Testis (tissue), 2 donors: ENCODE measurements around the gene MROH9.

Experiments used
- CTCF ChIP-seq, 3 experiments: fragments of 450-650 bp in 2 of 3; fragments of 200-600 bp in 1 of 3; sonication (generic) in 1 of 3; IDR thresholded peaks; one replicate each; pipeline ENCODE4 v1.5.1; 2016 to 2019; ENCODE audit warnings: antibody characterized with exemption in 3 of 3, mild to moderate bottlenecking in 2 of 3, moderate library complexity in 1 of 3
- POLR2A ChIP-seq: fragments of 450-650 bp; IDR thresholded peaks from one replicate; pipeline ENCODE4 v1.6.1; 2017; ENCODE audit warnings: antibody characterized with exemption, mild to moderate bottlenecking, moderate library complexity

DNA sequence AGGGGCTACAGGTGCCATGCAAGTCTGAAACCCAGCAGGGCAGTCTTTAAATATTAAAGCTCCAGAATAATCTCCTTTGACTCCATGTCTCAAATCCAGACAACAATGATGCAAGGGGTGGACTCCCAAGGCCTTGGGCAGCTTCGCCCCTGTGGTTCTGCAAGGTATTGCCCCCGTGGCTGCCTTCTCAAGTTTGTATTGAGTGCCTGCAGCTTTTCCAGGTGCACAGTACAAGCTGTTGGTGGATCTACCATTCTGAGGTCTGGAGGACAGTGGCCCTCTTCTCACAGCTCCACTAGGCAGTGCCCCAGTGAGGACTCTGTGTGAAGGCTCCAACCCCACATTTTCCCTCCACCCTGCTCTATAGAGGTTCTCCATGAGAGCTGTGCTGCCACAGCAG is 3.7 kb upstream of the MROH9 start:
- TF ChIP-seq POLR2A (no peak), CTCF (IDR thresholded peaks at IDR 0.05) (no peak)
